ENCODE results near the gene XXYLT1.

Gene XXYLT1

GRCh38 chr3:195021692-195022091 lies 249.3 kb downstream of the XXYLT1 start:
- Histone ChIP-seq H3K36me3 (ENCODE audit: control insufficient read depth in 2 of 2, insufficient read depth in 1 of 2, low read length in 2 of 2) (no peaks in the 10 kb centered on the region), H3K4me3 (ENCODE audit: low read depth, low read length) (no peak overlapping the region), H3K27ac (ENCODE audit: extremely low read depth, low read depth, low read length) (no peak overlapping the region), H3K9me3 (ENCODE audit: control insufficient read depth, insufficient read depth, low read depth, low read length) (no peaks in the 10 kb centered on the region), H3K4me1 (ENCODE audit: control insufficient read depth, insufficient read depth, low read length) (no peaks in the 10 kb centered on the region)
- ChIA-PET POLR2A (interaction anchor here (0.6 kb wide), 1 partner anchor 191 kb away, joined by 3 read pairs; no protein-coding TSS in a partner anchor), CTCF (interaction anchor here (1.4 kb wide), 1 partner anchor 14 kb away, joined by 4 read pairs; no protein-coding TSS in a partner anchor)
- TF ChIP-seq ZNF24 (tag by site-specific recombination; IDR thresholded peaks at IDR 0.05): no peak
- TF ChIP-seq OVOL3 (tag by site-specific recombination; IDR thresholded peaks at IDR 0.05): no peak
- no peak for TF ChIP-seq WT1 (tag by site-specific recombination; IDR thresholded peaks at IDR 0.05)
- no peak for TF ChIP-seq SALL2 (tag by site-specific recombination; IDR thresholded peaks at IDR 0.05; ENCODE audit: borderline replicate concordance)
- TF ChIP-seq ZNF221 (tag by site-specific recombination; IDR thresholded peaks at IDR 0.05; ENCODE audit: borderline replicate concordance): no peak
- TF ChIP-seq HOXD13 (CRISPR knock-in tag; IDR thresholded peaks at IDR 0.05; ENCODE audit: borderline replicate concordance): no peak
- no peak for TF ChIP-seq ZSCAN16 (tag by site-specific recombination; IDR thresholded peaks at IDR 0.05)

- Histone ChIP-seq H3K4me1 (ENCODE audit: control insufficient read depth, insufficient read depth, low read length) (no peaks in the 10 kb centered on the region), H3K4me3 (ENCODE audit: low read depth, low read length) (no peak overlapping the region), H3K27ac (ENCODE audit: extremely low read depth, low read depth, low read length) (no peak overlapping the region), H3K9me3 (ENCODE audit: control insufficient read depth, insufficient read depth, low read depth, low read length) (no peaks in the 10 kb centered on the region), H3K36me3 (ENCODE audit: control insufficient read depth in 2 of 2, insufficient read depth in 1 of 2, low read length in 2 of 2) (no peaks in the 10 kb centered on the region)
- POLR2A ChIA-PET: no interaction called here
- TF ChIP-seq ZNF837 (tag by site-specific recombination; IDR thresholded peaks at IDR 0.05) (no peak), ZBTB7A (tag by site-specific recombination; IDR thresholded peaks at IDR 0.05; ENCODE audit: low read depth) (no peak), ZNF626 (tag by site-specific recombination; IDR thresholded peaks at IDR 0.05) (no peak), ZFHX2 (tag by site-specific recombination; conservative IDR thresholded peaks at IDR 0.05) (no peak), ZNF658 (tag by site-specific recombination; IDR thresholded peaks at IDR 0.05) (no peak), BCL11B (tag by site-specific recombination; IDR thresholded peaks at IDR 0.05; ENCODE audit: low read depth) (no peak), BCL11A (tag by site-specific recombination; IDR thresholded peaks at IDR 0.05; ENCODE audit: low read depth) (no peak), ZSCAN4 (tag by site-specific recombination; IDR thresholded peaks at IDR 0.05) (no peak), ELK4 (IDR thresholded peaks at IDR 0.05; ENCODE audit: borderline replicate concordance, low read depth, low read length) (no peak), ZNF2 (tag by site-specific recombination; IDR thresholded peaks at IDR 0.05) (no peak), KLF9 (tag by site-specific recombination; IDR thresholded peaks at IDR 0.05; ENCODE audit: low read depth) (no peak), ZNF211 (tag by site-specific recombination; IDR thresholded peaks at IDR 0.05; ENCODE audit: low read depth) (no peak), SETDB1 (IDR thresholded peaks at IDR 0.05; ENCODE audit: insufficient read length, low read length) (no peak), ZNF558 (tag by site-specific recombination; IDR thresholded peaks at IDR 0.05) (no peak), ZNF202 (tag by site-specific recombination; IDR thresholded peaks at IDR 0.05; ENCODE audit: borderline replicate concordance) (no peak), ZNF654 (tag by site-specific recombination; IDR thresholded peaks at IDR 0.05; ENCODE audit: low read depth) (no peak)
- CTCF ChIA-PET: interaction anchor here (0.7 to 1.4 kb wide), 2 partner anchors 14 to 19 kb away, joined by 4 read pairs; no protein-coding TSS in a partner anchor
Measured at GRCh38 chr3:195020921-195021320, 250.0 kb downstream of the XXYLT1 start.

All from HEK293 (cell line).